ENCODE measurements around the gene STRN4.

The STRN4 gene

DNA sequence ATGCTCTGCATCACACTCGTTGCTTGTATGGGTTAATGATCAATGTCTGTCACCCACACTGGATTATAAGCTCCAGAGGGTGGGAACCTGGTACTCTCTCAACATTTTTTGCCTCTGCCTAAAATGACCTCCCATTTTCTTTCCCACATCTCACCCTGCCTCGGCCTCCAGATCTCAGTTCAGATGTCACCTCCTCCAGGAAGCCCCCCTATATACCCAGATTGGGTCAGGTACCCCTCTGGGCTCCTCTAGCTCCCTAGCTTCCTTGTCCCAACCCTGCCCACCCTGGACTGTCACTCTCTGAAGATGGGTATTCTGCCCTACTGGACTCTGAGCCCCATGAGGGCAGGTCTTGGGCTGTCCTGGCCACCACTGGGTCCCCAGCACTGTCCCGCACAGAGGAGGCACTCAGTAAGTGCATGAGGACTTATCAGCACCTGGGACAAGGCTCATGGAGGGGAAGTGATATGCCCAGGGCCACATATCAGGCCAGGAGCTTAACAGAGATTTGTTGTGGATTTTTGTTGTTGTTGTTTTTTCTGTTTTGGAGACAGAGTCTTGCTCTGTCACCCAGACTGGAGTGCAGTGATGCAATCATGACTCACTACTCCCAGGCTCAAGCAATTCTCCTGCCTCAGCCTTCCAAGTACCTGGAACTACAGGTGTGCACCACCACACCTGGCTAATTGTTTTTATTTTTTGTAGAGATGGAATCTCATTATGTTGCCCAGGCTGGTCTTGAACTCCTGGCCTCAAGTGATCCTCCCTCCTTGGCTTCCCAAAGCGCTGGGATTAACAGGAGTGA lies 53.1 kb downstream of the STRN4 start:
- H3K4me2 ChIP-seq (ENCODE audit: low read depth, low read length, poor library complexity, severe bottlenecking), result no peak overlapping the region
- H3K9me3 ChIP-seq (ENCODE audit: insufficient read depth, low read length), result no peaks in the 10 kb centered on the region
- H4K20me1 ChIP-seq (ENCODE audit: low read depth, low read length), result no peaks in the 10 kb centered on the region
- H3K79me2 ChIP-seq (ENCODE audit: insufficient read depth, low read length), result no peaks in the 10 kb centered on the region
- TF ChIP-seq, protein P1, sequence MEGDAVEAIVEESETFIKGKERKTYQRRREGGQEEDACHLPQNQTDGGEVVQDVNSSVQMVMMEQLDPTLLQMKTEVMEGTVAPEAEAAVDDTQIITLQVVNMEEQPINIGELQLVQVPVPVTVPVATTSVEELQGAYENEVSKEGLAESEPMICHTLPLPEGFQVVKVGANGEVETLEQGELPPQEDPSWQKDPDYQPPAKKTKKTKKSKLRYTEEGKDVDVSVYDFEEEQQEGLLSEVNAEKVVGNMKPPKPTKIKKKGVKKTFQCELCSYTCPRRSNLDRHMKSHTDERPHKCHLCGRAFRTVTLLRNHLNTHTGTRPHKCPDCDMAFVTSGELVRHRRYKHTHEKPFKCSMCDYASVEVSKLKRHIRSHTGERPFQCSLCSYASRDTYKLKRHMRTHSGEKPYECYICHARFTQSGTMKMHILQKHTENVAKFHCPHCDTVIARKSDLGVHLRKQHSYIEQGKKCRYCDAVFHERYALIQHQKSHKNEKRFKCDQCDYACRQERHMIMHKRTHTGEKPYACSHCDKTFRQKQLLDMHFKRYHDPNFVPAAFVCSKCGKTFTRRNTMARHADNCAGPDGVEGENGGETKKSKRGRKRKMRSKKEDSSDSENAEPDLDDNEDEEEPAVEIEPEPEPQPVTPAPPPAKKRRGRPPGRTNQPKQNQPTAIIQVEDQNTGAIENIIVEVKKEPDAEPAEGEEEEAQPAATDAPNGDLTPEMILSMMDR (IDR thresholded peaks at IDR 0.05; ENCODE audit: insufficient read depth, low read length, poor library complexity, severe bottlenecking), result no peak
- TF ChIP-seq EZH2phosphoT487 (conservative IDR thresholded peaks at IDR 0.05; ENCODE audit: low read length), result no peak
- no peaks in the 10 kb centered on the region for H3K27me3 ChIP-seq (ENCODE audit: low read length)
- H3K9ac ChIP-seq (ENCODE audit: low read length), result no peak overlapping the region
- H3K4me3 ChIP-seq (ENCODE audit: insufficient read depth, low read length, poor library complexity, severe bottlenecking), result no peak overlapping the region
- peaks cover 17% of the 10 kb centered on the region for H3K36me3 ChIP-seq (ENCODE audit: low read length)
- H3K9me2 ChIP-seq (replicated peaks; ENCODE audit: insufficient read depth, low read length), result no peaks in the 10 kb centered on the region
- no peak overlapping the region for H2AFZ ChIP-seq (ENCODE audit: low read depth, low read length, severe bottlenecking)
- H3F3A ChIP-seq (ENCODE audit: insufficient read depth), result no peaks in the 10 kb centered on the region
- no peak overlapping the region for H3K27ac ChIP-seq (ENCODE audit: low read depth, low read length)

DNA sequence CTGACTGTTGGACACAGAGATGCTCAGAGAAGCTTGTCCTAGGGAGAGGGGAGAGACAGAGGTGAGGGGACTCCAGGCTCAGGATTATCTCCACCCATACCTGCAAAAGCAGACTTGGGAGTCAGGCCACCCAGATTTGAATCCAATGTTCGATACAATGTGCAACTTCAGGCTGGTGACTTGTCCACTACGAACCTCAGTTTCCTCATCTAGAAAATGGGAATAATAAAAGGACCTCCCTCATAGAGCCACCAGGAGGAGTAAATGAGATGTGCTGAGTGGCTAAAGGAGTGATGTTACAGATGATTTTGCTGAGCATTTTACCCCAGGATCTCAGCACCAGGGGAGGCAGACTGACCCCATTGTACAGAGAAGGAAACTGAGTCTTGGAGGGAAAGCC lies 54.3 kb downstream of the STRN4 start:
- Histone ChIP-seq H3K9me2 (replicated peaks; ENCODE audit: insufficient read depth, low read length) (no peaks in the 10 kb centered on the region), H3K4me3 (ENCODE audit: insufficient read depth, low read length, poor library complexity, severe bottlenecking) (no peak overlapping the region), H3K79me2 (ENCODE audit: insufficient read depth, low read length) (no peaks in the 10 kb centered on the region), H2AFZ (ENCODE audit: low read depth, low read length, severe bottlenecking) (no peak overlapping the region), H3F3A (ENCODE audit: insufficient read depth) (no peaks in the 10 kb centered on the region), H3K4me2 (ENCODE audit: low read depth, low read length, poor library complexity, severe bottlenecking) (no peak overlapping the region), H3K9me3 (ENCODE audit: insufficient read depth, low read length) (no peaks in the 10 kb centered on the region), H3K36me3 (ENCODE audit: low read length) (peaks cover 17% of the 10 kb centered on the region), H4K20me1 (ENCODE audit: low read depth, low read length) (no peaks in the 10 kb centered on the region), H3K27me3 (ENCODE audit: low read length) (no peaks in the 10 kb centered on the region), H3K9ac (ENCODE audit: low read length) (no peak overlapping the region), H3K27ac (ENCODE audit: low read depth, low read length) (no peak overlapping the region)
- TF ChIP-seq EZH2phosphoT487 (conservative IDR thresholded peaks at IDR 0.05; ENCODE audit: low read length), result no peak
- TF ChIP-seq, protein P1 (IDR thresholded peaks at IDR 0.05; ENCODE audit: insufficient read depth, low read length, poor library complexity, severe bottlenecking), result no peak

DNA sequence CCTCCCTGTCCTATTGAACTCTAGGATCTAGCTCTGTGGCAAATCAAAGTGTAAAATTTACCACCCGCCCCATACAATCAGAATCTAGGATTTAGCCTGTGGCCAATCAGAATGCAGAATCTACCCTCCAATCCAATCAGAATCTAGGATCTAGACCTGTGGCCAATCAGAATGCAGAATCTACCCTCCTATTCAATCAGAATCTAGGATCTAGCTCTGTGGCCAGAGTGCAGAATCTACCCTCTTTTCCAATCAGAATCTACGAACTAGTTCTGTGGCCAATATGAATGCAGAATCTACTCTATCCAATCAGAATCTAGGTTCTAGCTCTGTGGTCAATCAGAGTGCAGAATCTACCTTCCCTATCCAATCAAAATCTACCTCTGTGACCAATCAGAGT lies 55.1 kb downstream of the STRN4 start:
- Histone ChIP-seq H3K4me2 (ENCODE audit: low read depth, low read length, poor library complexity, severe bottlenecking) (no peak overlapping the region), H2AFZ (ENCODE audit: low read depth, low read length, severe bottlenecking) (no peak overlapping the region), H3K9me3 (ENCODE audit: insufficient read depth, low read length) (no peaks in the 10 kb centered on the region), H3F3A (ENCODE audit: insufficient read depth) (no peaks in the 10 kb centered on the region), H3K4me3 (ENCODE audit: insufficient read depth, low read length, poor library complexity, severe bottlenecking) (no peak overlapping the region), H3K27me3 (ENCODE audit: low read length) (no peaks in the 10 kb centered on the region), H4K20me1 (ENCODE audit: low read depth, low read length) (no peaks in the 10 kb centered on the region), H3K9me2 (replicated peaks; ENCODE audit: insufficient read depth, low read length) (no peaks in the 10 kb centered on the region), H3K36me3 (ENCODE audit: low read length) (peaks cover 17% of the 10 kb centered on the region), H3K79me2 (ENCODE audit: insufficient read depth, low read length) (no peaks in the 10 kb centered on the region), H3K27ac (ENCODE audit: low read depth, low read length) (no peak overlapping the region), H3K9ac (ENCODE audit: low read length) (no peak overlapping the region)
- no peak for TF ChIP-seq EZH2phosphoT487 (conservative IDR thresholded peaks at IDR 0.05; ENCODE audit: low read length)
- TF ChIP-seq, protein P1 (IDR thresholded peaks at IDR 0.05; ENCODE audit: insufficient read depth, low read length, poor library complexity, severe bottlenecking), result no peak

Data from SU-DHL-6 (cell line).